Thyroid gland (tissue), 4 donors: ENCODE results near the gene CDH23. TPM values are rescaled to one million over a fixed set of nuclear protein-coding genes. Genes with fewer than 3 reads are reported as not detected.

Source experiments
- DNase-seq, 2 donors: peaks; one replicate each; pipeline ENCODE4 v3.0.0-alpha.2; 2019
- H3K27ac ChIP-seq, 3 donors: fragments of 200-600 bp; sonication (generic); 1 replicate in 2 of 3; 2 replicates in 1 of 3; pipeline ENCODE4 v1.5.1; 2016 to 2019; ENCODE audit warnings: mild to moderate bottlenecking in 1 of 3, moderate library complexity in 1 of 3
- H3K27me3 ChIP-seq: fragments of 200-600 bp; sonication (generic); one replicate; pipeline ENCODE4 v1.5.1; 2019
- H3K36me3 ChIP-seq, 2 donors: fragments of 200-600 bp; sonication (generic); one replicate each; pipeline ENCODE4 v1.5.1; 2016 to 2019
- H3K4me1 ChIP-seq, 2 donors: fragments of 200-600 bp; sonication (generic); one replicate each; pipeline ENCODE4 v1.5.1; 2017 to 2019
- H3K4me3 ChIP-seq, 3 donors: fragments of 200-600 bp; sonication (generic); replicated peaks in 1 of 3; 1 replicate in 2 of 3; 2 replicates in 1 of 3; pipeline ENCODE4 v1.5.1; 2016; ENCODE audit warnings: mild to moderate bottlenecking in 1 of 3
- H3K9me3 ChIP-seq: fragments of 200-600 bp; sonication (generic); one replicate; pipeline ENCODE4 v1.5.1; 2017
- CTCF ChIP-seq, 6 experiments: fragments of 200-600 bp in 3 of 6; fragments of 450-650 bp in 3 of 6; sonication (generic) in 3 of 6; IDR thresholded peaks; one replicate each; pipeline ENCODE4 v1.5.1; 2016 to 2019; ENCODE audit warnings: antibody characterized with exemption in 6 of 6, mild to moderate bottlenecking in 2 of 6, inconsistent platforms in 1 of 6, moderate library complexity in 1 of 6
- POLR2A ChIP-seq, 2 donors: fragments of 450-650 bp; IDR thresholded peaks; one replicate each; pipeline ENCODE4 v1.6.1; 2017; ENCODE audit warnings: antibody characterized with exemption in 2 of 2, mild to moderate bottlenecking in 2 of 2, moderate library complexity in 1 of 2
- WGBS, 2 donors: methylation state at CpG; one replicate each; pipeline ENCODE4 v1.1.5; 2017; 5-methylcytosine and 5-hydroxymethylcytosine counted together
- intact Hi-C: fragments of 100-400 bp; cut with DNase I; formaldehyde crosslinking; loops from one replicate; pipeline ENCODE4 v1.15.1; 2023
- total RNA-seq, 4 donors: library from RNA; depleted of rRNA; stranded (reverse); fragments of >200 nt; gene quantifications; one replicate each; pipeline ENCODE4 v1.2.3, GENCODE V29; 2016

CDH23 gene
- total RNA-seq, 4 donors from 2014 or later, result 3.0 to 4.2 (median 3.9) TPM

DNA sequence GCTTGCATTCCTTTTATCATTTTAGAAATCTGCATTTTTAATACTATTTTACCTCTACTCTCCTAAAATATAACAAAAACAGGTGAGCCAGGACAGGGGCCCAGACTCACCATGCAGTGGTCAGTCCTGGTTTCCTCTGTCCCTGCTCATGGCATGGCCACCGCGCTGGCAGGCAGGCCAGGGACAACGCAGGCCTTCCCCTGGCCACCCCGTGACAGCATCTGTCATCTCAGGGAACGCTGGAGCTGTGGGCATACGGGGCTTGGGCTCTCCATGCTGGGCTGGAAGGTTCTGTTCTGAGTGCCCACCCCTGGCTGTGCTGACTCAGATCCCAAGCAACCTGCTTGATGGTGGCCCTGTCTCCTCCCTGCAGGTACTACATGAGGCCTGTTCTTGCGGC is 35.1 kb upstream of the CDH23 start:
- 99 to 100% methylated on average over 7 of the region's 7 CpGs for WGBS, 2 donors
- Histone ChIP-seq H3K36me3 (peaks cover 0 to 5% of the 10 kb centered on the region in 2 donors), H3K27me3 (no peaks in the 10 kb centered on the region), H3K4me3 (no peak overlapping the region), H3K9me3 (no peaks in the 10 kb centered on the region), H3K27ac (no peak overlapping the region), H3K4me1 (peaks cover 0 to 12% of the 10 kb centered on the region in 2 donors)
- DNase-seq, result no peak
- intact Hi-C loops, result no loop called here
- no peak for TF ChIP-seq POLR2A (IDR thresholded peaks at IDR 0.05)
- TF ChIP-seq CTCF (IDR thresholded peaks at IDR 0.05), result no peak

GRCh38 chr10:71362141-71362540 is 34.6 kb upstream of the CDH23 start:
- Histone ChIP-seq H3K4me3 (no peak overlapping the region), H3K27ac (no peak overlapping the region), H3K36me3 (peaks cover 0 to 5% of the 10 kb centered on the region in 2 donors), H3K27me3 (no peaks in the 10 kb centered on the region), H3K4me1 (peaks cover 0 to 12% of the 10 kb centered on the region in 2 donors), H3K9me3 (no peaks in the 10 kb centered on the region)
- intact Hi-C loops, result no loop called here
- 96 to 97% methylated on average over 16 of the region's 16 CpGs for WGBS, 2 donors
- no peak for DNase-seq
- TF ChIP-seq CTCF (IDR thresholded peaks at IDR 0.05), result no peak
- TF ChIP-seq POLR2A (IDR thresholded peaks at IDR 0.05), result no peak

DNA sequence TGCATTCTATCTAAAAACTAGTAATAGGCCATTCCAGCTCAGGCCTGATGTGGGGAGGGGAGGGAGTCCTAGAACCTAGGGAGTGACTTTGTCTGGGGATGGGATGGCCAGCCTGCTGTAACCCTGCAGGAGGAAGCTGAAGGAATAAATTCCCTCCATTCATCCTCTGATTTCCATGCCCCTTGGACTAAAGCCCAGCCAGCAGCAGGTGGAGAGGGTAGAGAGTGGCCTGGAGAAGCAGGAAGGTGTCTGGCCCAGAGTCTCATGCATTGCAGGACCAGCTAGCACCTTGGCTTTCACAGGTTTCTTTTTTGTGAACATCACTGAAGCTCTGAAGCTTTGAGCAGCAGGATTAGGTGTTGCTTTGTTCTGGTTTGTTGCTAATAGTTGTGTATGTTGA is 32.8 kb upstream of the CDH23 start:
- peak; percentile 65 for DNase-seq
- no peak for TF ChIP-seq CTCF (IDR thresholded peaks at IDR 0.05)
- TF ChIP-seq POLR2A (IDR thresholded peaks at IDR 0.05), result no peak
- peaks cover 0 to 12% of the 10 kb centered on the region in 2 donors for H3K4me1 ChIP-seq
- H3K36me3 ChIP-seq, result no peaks in the 10 kb centered on the region
- intact Hi-C loops, result no loop called here
- no peaks in the 10 kb centered on the region for H3K9me3 ChIP-seq
- no peaks in the 10 kb centered on the region for H3K27me3 ChIP-seq
- H3K4me3 ChIP-seq, result no peak overlapping the region
- peak overlapping the region in 1 of 3 donors; percentile 46 for H3K27ac ChIP-seq

- Histone ChIP-seq H3K4me1 (peaks cover 0 to 12% of the 10 kb centered on the region in 2 donors), H3K9me3 (no peaks in the 10 kb centered on the region), H3K27me3 (no peaks in the 10 kb centered on the region), H3K4me3 (no peak overlapping the region), H3K27ac (no peak overlapping the region), H3K36me3 (no peaks in the 10 kb centered on the region)
- DNase-seq, result peak; percentile 67 to 73
- intact Hi-C loops, result loop anchor here (5.0 kb wide), 1 partner anchor 38 kb away; no protein-coding TSS in a partner anchor
- TF ChIP-seq CTCF (IDR thresholded peaks at IDR 0.05) (no peak), POLR2A (IDR thresholded peaks at IDR 0.05) (no peak)
- WGBS, 2 donors, result 34 to 43% methylated on average over 6 of the region's 6 CpGs
Measured at GRCh38 chr10:71365366-71365765, 31.4 kb upstream of the CDH23 start.

- H3K4me1 ChIP-seq, result peaks cover 0 to 12% of the 10 kb centered on the region in 2 donors
- TF ChIP-seq POLR2A (IDR thresholded peaks at IDR 0.05), result no peak
- TF ChIP-seq CTCF (IDR thresholded peaks at IDR 0.05), result no peak
- H3K4me3 ChIP-seq, result no peak overlapping the region
- whole genome bisulfite sequencing, 2 donors, result 85% methylated on average over 8 of the region's 8 CpGs
- intact Hi-C loops, result loop anchor here (5.0 kb wide), 1 partner anchor 39 kb away; no protein-coding TSS in a partner anchor
- DNase-seq, result no peak
- no peaks in the 10 kb centered on the region for H3K9me3 ChIP-seq
- no peak overlapping the region for H3K27ac ChIP-seq
- H3K27me3 ChIP-seq, result no peaks in the 10 kb centered on the region
- H3K36me3 ChIP-seq, result no peaks in the 10 kb centered on the region
Measured at GRCh38 chr10:71366690-71367089, 30.0 kb upstream of the CDH23 start.
